Endometrium (tissue), 2 donors: ENCODE data around the gene GRAMD2B.

ENCODE experiments used
- FAIRE-seq: peaks from 2 replicates; lab custom pipeline; 2012; peaks lifted over from hg19 to GRCh38; lab: Jason Lieb, UNC
- donor health status: control.
- donor health status: control.

GRAMD2B gene

GRCh38 chr5:126542441-126542840, 119.2 kb downstream of the GRAMD2B start:
- FAIRE-seq: no peak

GRCh38 chr5:126543009-126543408, 119.8 kb downstream of the GRAMD2B start:
- FAIRE-seq: no peak

- FAIRE-seq: no peak
Measured at GRCh38 chr5:126543660-126544059, 120.5 kb downstream of the GRAMD2B start.
